Measurements from ENCODE around the gene ULK2. TPM values are rescaled to one million over a fixed set of nuclear protein-coding genes. Genes with fewer than 3 reads are reported as not detected.

The ULK2 gene
- total and polyA plus RNA-seq, 2 of the 13 experiments (the other 11 are each of a cell fraction or from before 2014, with no cell fraction given): 0.01 TPM; not detected in 1

- TF ChIP-seq SPEN (CRISPR knock-in tag; IDR thresholded peaks at IDR 0.05; ENCODE audit: low read depth) (peak; percentile 31; the same call in 1 of the 2 replicates), MEIS2 (CRISPR knock-in tag; IDR thresholded peaks at IDR 0.05) (0 out of 2 replicates have a peak, but pooled peaks have one; percentile 46), PRDM10 (CRISPR knock-in tag; IDR thresholded peaks at IDR 0.05; ENCODE audit: low read depth) (peak; percentile 63), GRHL1 (CRISPR knock-in tag; conservative IDR thresholded peaks at IDR 0.05) (no peak), REPIN1 (CRISPR knock-in tag; IDR thresholded peaks at IDR 0.05; ENCODE audit: borderline replicate concordance, low read depth) (0 out of 2 replicates have a peak, but pooled peaks have one; percentile 34), GABPB1 (CRISPR knock-in tag; IDR thresholded peaks at IDR 0.05) (peak; percentile 23; the same call in 1 of the 2 replicates), ZFP90 (CRISPR knock-in tag; IDR thresholded peaks at IDR 0.05; ENCODE audit: borderline replicate concordance) (0 out of 2 replicates have a peak, but pooled peaks have one; percentile 38), ZFY (CRISPR knock-in tag; IDR thresholded peaks at IDR 0.05) (peak; percentile 31; the same call in 1 of the 2 replicates), ZNF350 (CRISPR knock-in tag; IDR thresholded peaks at IDR 0.05; ENCODE audit: borderline replicate concordance, low read depth) (no peak), FOXJ3 (CRISPR knock-in tag; IDR thresholded peaks at IDR 0.05; ENCODE audit: borderline replicate concordance) (no peak), TBL1XR1 (IDR thresholded peaks at IDR 0.05; ENCODE audit: borderline replicate concordance, low read length, partially characterized antibody) (no peak), ZBTB49 (CRISPR knock-in tag; IDR thresholded peaks at IDR 0.05; ENCODE audit: borderline replicate concordance) (0 out of 2 replicates have a peak, but pooled peaks have one; percentile 19), ZBTB10 (CRISPR knock-in tag; IDR thresholded peaks at IDR 0.05; ENCODE audit: borderline replicate concordance) (no peak), HNRNPL (IDR thresholded peaks at IDR 0.05; ENCODE audit: low read depth, low read length) (peak; percentile 57; the same call in 1 of the 2 replicates), ZNF451 (CRISPR knock-in tag; IDR thresholded peaks at IDR 0.05) (0 out of 2 replicates have a peak, but pooled peaks have one; percentile 40), THAP11 (CRISPR knock-in tag; IDR thresholded peaks at IDR 0.05) (0 out of 2 replicates have a peak, but pooled peaks have one; percentile 30), RFXAP (CRISPR knock-in tag; IDR thresholded peaks at IDR 0.05; ENCODE audit: borderline replicate concordance) (0 out of 2 replicates have a peak, but pooled peaks have one; percentile 27), ZNF331 (CRISPR knock-in tag; IDR thresholded peaks at IDR 0.05) (0 out of 2 replicates have a peak, but pooled peaks have one; percentile 27)
Measured at GRCh38 chr17:19762515-19762961, 105.2 kb downstream of the ULK2 start (continued).

All from HepG2 (cell line).